GM12891 (cell line): ENCODE data around the gene TRPV4.
"Not testable (repeated sequence)": the region's sequence is repeated elsewhere in the genome, so short reads cannot be mapped to it uniquely, and the experiment has no call there.

Experiments used
- PAX5 ChIP-seq: IDR thresholded peaks from 2 replicates; pipeline ENCODE4 v1.6.1; 2011; ENCODE audit warnings: low read length, moderate library complexity, mild to moderate bottlenecking; ENCODE audit not compliant: insufficient read depth, severe bottlenecking
- POLR2A ChIP-seq: IDR thresholded peaks from 2 replicates; pipeline ENCODE4 v1.6.1; 2011; ENCODE audit warnings: low read depth, low read length, control low read depth
- POLR2AphosphoS5 ChIP-seq: IDR thresholded peaks from 2 replicates; pipeline ENCODE4 v1.6.1; 2011; ENCODE audit warnings: low read depth, low read length, control low read depth
- SPI1 ChIP-seq: IDR thresholded peaks from 2 replicates; pipeline ENCODE4 v1.6.1; 2011; ENCODE audit warnings: low read depth, low read length, control low read depth
- TAF1 ChIP-seq: IDR thresholded peaks from 2 replicates; pipeline ENCODE4 v1.6.1; 2011; ENCODE audit warnings: low read depth, low read length, control low read depth

DNA sequence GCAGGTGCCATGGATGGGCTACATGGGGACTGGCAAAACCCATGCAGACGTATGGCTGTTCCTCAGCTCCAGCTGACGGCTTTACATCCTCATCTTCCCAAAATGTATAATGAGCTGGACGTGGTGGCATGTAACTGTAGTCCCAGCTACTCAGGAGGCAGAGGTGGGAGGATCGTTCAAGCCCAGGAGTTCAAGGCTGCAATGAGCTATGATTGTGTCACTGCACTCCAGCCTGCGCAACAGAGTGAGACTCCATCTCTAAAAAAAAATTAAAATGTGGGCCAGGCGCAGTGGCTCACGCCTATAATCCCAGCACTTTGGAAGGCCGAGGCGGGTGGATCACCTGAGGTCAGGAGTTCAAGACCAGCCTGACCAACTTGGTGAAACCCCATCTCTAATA, 29.3 kb upstream of the TRPV4 start:
- not testable (repeated sequence) for TF ChIP-seq POLR2A, POLR2AphosphoS5, TAF1, PAX5, SPI1
